LHCN-M2 (cell line): ENCODE results near the gene USP22. TPM values are rescaled to one million over a fixed set of nuclear protein-coding genes. Genes with fewer than 3 reads are reported as not detected.

ENCODE experiments used
- DNase-seq: peaks from one replicate; pipeline ENCODE4 v3.0.0-alpha.2; 2012; ENCODE audit warnings: low read depth
- total RNA-seq: library from RNA; depleted of rRNA; stranded (reverse); fragments of >200 nt; gene quantifications from 2 replicates; pipeline ENCODE4 v1.2.3, GENCODE V29; 2014

The USP22 gene
- total RNA-seq, 1 experiment from 2014 or later, result 267 TPM

DNA sequence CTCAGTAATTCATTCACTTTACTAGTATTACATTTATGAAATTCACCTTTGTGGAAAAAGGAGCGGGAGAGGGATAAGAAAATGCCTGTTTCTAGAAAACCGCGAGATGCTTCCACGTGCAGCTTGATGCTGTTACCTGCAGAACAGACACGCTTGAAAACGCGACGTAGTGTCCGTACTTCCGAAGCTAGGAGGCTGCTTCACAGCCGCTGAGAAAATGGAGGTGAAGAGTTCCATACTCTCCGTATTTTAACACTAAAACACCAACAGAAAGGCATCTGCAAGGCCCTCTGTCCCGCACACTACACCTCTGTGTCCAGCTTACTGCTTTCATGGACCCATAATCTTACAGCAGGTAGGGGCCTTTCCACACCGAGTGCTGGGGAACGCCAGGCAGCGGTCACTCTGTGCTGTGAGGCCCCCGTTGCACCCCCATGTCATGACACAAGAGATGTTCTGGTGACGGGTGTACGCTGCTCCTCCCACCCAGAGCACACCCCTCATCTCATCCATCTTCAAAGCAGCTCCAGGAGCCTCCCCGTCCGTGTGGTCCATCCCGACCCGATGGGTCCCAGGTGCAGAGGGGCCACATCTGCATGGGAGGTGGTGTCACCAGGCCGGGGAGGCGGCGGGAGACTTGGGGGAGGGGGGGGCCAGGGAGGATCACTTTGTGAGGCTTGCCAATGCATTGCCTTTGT lies 40.4 kb downstream of the USP22 start:
- DNase-seq, result no peak

GRCh38 chr17:21001813-21002221 lies 41.0 kb downstream of the USP22 start:
- no peak for DNase-seq

GRCh38 chr17:21001111-21001812 lies 41.5 kb downstream of the USP22 start:
- DNase-seq, result peak; percentile 43

GRCh38 chr17:20999841-21000532 lies 42.8 kb downstream of the USP22 start:
- DNase-seq, result no peak

- DNase-seq, result no peak
Observed at GRCh38 chr17:20999044-20999573, 43.7 kb downstream of the USP22 start.

DNA sequence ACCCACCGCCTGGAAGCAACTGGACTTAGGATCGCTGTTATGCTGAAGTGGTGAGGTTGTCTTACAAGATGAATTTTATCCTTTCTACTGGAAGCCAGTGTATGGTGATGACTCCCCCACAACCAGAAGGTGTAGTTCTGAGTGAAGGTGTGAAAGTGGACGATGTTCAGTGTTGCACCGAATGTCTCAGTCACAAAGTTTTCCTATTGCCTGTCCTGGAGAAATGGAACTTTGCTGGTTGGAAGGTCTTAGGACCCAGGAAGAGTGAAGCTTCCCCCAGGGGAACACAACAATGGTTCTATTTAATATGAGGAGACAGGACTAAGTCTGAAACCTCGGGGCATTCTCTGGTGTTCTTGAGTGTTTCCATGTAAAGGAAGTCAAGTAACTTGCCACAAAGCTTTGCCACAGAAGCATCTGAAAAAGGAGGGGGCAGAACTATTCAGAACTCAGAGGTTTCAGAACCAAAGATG lies 44.2 kb downstream of the USP22 start:
- no peak for DNase-seq

GRCh38 chr17:20997711-20998570 lies 44.9 kb downstream of the USP22 start:
- no peak for DNase-seq

DNA sequence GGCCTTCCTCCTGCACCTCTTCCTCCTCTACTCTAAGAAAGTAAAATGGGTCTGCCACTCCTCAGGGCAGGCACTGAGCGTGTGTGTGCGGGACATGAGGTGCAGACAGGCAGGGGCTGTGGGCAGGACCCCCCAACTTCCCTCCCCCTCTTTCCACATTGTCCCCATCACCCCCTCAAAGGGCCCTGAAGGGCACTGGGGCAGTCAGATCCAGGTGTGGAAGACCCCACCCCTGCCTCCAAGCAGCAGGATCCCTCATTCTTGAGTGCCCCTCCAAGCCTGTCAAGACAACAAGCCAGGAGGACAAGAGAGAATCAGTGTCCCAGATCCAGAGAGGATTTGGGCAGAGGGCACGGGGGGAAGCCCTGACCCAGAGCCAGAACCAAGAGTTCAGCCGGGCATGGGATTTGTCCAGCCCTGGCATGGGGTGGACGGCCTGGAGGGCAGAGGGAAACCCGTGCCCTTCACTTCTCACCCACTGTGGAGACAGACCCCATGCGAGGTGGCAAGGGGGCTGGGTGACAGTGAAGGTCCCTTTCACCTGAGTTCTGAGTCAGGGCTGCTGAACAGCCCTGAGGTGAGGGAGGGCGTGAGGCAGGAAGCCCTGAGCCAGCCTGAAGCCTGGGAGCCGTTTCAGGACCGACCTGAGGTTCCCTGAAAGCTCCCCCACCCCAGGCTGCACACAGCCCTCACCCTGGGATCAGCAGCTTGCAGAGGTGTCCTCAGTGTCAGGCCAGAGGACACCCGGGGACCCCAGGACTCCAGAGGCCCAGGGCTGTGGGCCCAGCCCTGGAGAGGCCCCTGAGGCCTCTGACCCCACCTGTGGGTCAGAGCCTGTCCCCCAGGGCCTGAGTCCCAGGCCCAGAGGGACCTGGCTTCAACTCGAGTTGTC lies 45.8 kb downstream of the USP22 start:
- no peak for DNase-seq

GRCh38 chr17:20995873-20996723 lies 46.7 kb downstream of the USP22 start:
- DNase-seq, result no peak

- no peak for DNase-seq
Observed at GRCh38 chr17:20995164-20995872, 47.5 kb downstream of the USP22 start.

- no peak for DNase-seq
Observed at GRCh38 chr17:20994779-20995149, 48.0 kb downstream of the USP22 start.

DNA sequence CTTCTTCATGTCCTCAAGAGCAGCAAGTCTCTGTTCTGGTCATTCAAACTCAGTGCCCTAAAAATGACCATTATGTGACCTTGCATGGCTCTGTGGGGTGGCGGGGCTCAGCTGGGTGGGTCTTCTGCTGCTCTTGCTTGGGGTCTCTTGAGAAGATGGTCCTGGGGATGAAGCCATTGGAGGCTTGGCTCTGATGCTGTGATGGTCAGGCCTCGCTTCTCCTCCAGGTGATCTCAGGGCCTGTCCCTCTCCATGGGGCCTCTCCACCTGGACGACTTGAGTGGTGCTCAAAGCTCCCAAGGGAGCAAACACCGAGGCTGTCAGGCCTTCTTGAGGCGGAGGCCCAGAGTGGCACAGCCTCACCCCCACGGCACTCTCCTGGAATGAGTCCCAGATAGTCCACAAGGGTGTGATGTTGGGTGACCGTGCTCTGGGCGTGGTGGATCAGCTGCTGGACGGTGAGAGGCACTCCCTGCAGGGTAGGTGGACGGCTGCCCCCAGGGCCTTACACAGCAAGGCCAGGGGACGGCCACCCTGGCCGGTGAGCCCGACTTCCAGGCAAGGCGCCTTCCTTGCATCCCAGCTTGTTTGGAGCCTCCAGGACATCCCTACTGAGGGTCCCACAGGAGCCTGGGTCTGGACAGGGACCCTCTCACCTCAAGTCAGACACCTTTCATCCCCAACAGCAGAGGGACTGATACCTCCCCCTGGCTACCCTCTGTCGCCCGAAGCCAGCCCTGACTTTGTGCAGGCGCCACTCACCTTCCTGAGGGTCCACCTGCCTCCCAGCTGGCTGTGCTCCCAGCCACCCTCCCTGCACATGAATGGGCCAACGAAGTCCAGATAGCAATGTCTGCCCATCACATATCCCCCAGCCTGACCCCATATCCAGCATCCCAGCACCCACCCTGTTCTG lies 48.7 kb downstream of the USP22 start:
- DNase-seq, result no peak

- peak; percentile 72 for DNase-seq
Observed at GRCh38 chr17:20992987-20993862, 49.6 kb downstream of the USP22 start.

DNA sequence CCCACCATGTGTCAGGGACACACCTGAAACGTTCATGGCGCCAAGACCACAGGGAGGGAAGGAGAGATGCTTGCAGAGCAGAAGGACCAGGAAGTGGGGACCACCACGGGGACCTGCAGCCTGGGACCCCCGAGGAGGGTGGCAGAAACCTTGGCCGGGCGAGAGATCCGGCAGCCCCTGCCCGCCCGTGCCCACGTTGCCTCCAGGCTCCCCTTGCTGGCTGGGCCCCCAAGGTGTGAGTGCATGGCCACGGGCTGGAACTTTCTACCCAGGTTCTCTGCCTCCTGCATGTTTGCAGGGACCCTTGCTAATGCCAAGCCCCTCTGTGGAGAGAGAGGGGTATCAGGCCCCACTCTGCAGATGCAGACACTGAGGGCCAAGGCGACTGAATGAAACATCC lies 50.4 kb downstream of the USP22 start:
- no peak for DNase-seq

DNA sequence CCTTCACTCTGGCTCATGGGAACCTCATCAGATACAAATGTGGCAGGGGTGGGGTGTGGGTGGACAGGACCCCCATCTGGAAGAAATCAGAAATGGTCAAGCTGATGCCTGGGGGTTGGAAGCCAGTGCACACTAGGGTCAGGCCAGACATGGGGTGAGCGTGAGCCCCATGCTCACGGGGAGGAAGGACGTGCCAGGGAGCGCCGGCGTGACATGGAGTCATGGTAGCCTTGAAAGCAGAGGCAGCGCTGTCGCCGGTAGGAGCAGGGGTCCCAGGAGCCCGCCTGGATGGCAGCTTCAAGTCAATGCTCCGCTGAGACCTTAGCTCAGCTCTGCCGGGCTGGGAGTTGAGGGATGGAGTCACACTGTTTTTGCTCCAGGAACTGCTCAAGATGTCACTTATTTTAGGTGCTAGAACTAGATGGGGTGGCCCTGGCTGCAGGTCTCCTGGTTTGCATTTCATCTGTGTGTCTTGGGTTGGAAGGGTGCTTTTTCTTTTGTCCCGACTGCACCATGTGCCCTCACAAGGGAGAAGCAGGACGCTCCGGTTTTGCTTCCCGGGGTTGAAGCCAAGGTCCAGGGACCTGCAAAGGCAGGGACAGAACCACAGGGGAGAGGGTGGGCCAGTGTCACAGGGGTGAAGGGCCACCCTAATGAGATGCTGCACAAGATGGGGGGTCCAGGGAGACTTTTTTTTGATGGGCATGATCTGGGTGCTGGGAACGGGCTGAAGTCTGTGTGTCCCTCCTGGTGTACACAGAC lies 51.4 kb downstream of the USP22 start:
- DNase-seq, result no peak
